ENCODE data around the gene ALPK1.

DNA sequence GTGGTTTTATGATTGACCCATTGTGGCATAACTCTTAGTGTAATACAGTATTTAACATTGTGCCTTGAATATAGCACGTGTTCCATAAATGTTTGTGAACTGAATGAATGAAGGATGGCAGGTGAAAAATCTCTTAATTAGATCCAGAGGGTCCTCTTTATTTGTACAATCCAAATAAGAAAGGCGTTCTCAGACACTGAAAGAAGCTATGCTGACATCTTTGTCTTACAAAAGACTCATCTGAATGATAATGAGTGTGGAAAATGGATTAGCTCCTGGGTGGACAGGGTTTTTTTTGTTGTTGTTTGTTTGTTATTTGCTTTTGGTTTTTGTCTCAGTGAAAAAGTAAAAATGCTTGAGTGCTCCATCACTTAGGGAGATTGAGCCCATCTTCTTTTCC, 156.2 kb downstream of the ALPK1 start:
- TF ChIP-seq CTCF (IDR thresholded peaks at IDR 0.05; ENCODE audit: low read length) (no peak), EZH2 (optimal IDR thresholded peaks at IDR 0.05; ENCODE audit: low read depth, low read length) (no peak)
